IPS-NIHi7 (cell line): ENCODE results near the gene COL4A2.
"Not testable (repeated sequence)": the region's sequence is repeated elsewhere in the genome, so short reads cannot be mapped to it uniquely, and the experiment has no call there.

Experiments
- DNase-seq: peaks from one replicate; pipeline ENCODE4 v3.0.0; 2012; ENCODE audit warnings: mixed read lengths; ENCODE audit errors: extremely low spot score

COL4A2 gene

GRCh38 chr13:110379905-110380341 lies 72.8 kb downstream of the COL4A2 start:
- DNase-seq: peak; percentile 63

- no peak for DNase-seq
Measured at GRCh38 chr13:110380359-110381028, 73.4 kb downstream of the COL4A2 start.

- DNase-seq: no peak
Measured at GRCh38 chr13:110381029-110381360, 73.9 kb downstream of the COL4A2 start.

GRCh38 chr13:110382229-110382628 lies 75.1 kb downstream of the COL4A2 start:
- DNase-seq: no peak

GRCh38 chr13:110382830-110383229 lies 75.7 kb downstream of the COL4A2 start:
- no peak for DNase-seq

- DNase-seq: peak; percentile 62
Measured at GRCh38 chr13:110387451-110388107, 80.5 kb downstream of the COL4A2 start.

- DNase-seq: peak; percentile 55
Measured at GRCh38 chr13:110388108-110388943, 81.2 kb downstream of the COL4A2 start.

- no peak for DNase-seq
Measured at GRCh38 chr13:110390567-110390966, 83.5 kb downstream of the COL4A2 start.

GRCh38 chr13:110391273-110391672 lies 84.2 kb downstream of the COL4A2 start:
- DNase-seq: no peak

GRCh38 chr13:110392510-110393240 lies 85.6 kb downstream of the COL4A2 start:
- no peak for DNase-seq

- DNase-seq: no peak
Measured at GRCh38 chr13:110393761-110394160, 86.7 kb downstream of the COL4A2 start.

- DNase-seq: no peak
Measured at GRCh38 chr13:110394371-110394841, 87.3 kb downstream of the COL4A2 start.

GRCh38 chr13:110395616-110396015 lies 88.5 kb downstream of the COL4A2 start:
- not testable (repeated sequence) for DNase-seq

- no peak for DNase-seq
Measured at GRCh38 chr13:110396476-110396875, 89.4 kb downstream of the COL4A2 start.

- no peak for DNase-seq
Measured at GRCh38 chr13:110396913-110397381, 89.9 kb downstream of the COL4A2 start.

GRCh38 chr13:110397436-110398115 lies 90.5 kb downstream of the COL4A2 start:
- no peak for DNase-seq

- no peak for DNase-seq
Measured at GRCh38 chr13:110398564-110399507, 91.8 kb downstream of the COL4A2 start.

- no peak for DNase-seq
Measured at GRCh38 chr13:110399801-110400200, 92.7 kb downstream of the COL4A2 start.

- no peak for DNase-seq
Measured at GRCh38 chr13:110400786-110401533, 93.9 kb downstream of the COL4A2 start.
